Measurements from ENCODE around the gene SLC36A3.

Gene SLC36A3

GRCh38 chr5:151298063-151298855, 5.3 kb downstream of the SLC36A3 start:
- no peak for DNase-seq (ENCODE audit: low spot score)

GRCh38 chr5:151296974-151297373, 6.6 kb downstream of the SLC36A3 start:
- no peak for DNase-seq (ENCODE audit: low spot score)

- no peak for DNase-seq (ENCODE audit: low spot score)
Measured at GRCh38 chr5:151296478-151296830, 7.1 kb downstream of the SLC36A3 start.

- no peak for DNase-seq (ENCODE audit: low spot score)
Measured at GRCh38 chr5:151295791-151296477, 7.6 kb downstream of the SLC36A3 start.

- no peak for DNase-seq (ENCODE audit: low spot score)
Measured at GRCh38 chr5:151295138-151295537, 8.4 kb downstream of the SLC36A3 start.

GRCh38 chr5:151293624-151294023, 9.9 kb downstream of the SLC36A3 start:
- no peak for DNase-seq (ENCODE audit: low spot score)

- no peak for DNase-seq (ENCODE audit: low spot score)
Measured at GRCh38 chr5:151288180-151288579, 15.4 kb downstream of the SLC36A3 start.

- no peak for DNase-seq (ENCODE audit: low spot score)
Measured at GRCh38 chr5:151286246-151286645, 17.3 kb downstream of the SLC36A3 start.

- no peak for DNase-seq (ENCODE audit: low spot score)
Measured at GRCh38 chr5:151285683-151286082, 17.9 kb downstream of the SLC36A3 start.

- DNase-seq (ENCODE audit: low spot score), result no peak
Measured at GRCh38 chr5:151284392-151284967, 19.1 kb downstream of the SLC36A3 start.

- DNase-seq (ENCODE audit: low spot score), result no peak
Measured at GRCh38 chr5:151283120-151283825, 20.3 kb downstream of the SLC36A3 start.

GRCh38 chr5:151281001-151281639, 22.4 kb downstream of the SLC36A3 start:
- no peak for DNase-seq (ENCODE audit: low spot score)

- no peak for DNase-seq (ENCODE audit: low spot score)
Measured at GRCh38 chr5:151280443-151280842, 23.1 kb downstream of the SLC36A3 start.

GRCh38 chr5:151278845-151279244, 24.7 kb downstream of the SLC36A3 start:
- DNase-seq (ENCODE audit: low spot score), result no peak

GRCh38 chr5:151275803-151276202, 27.8 kb downstream of the SLC36A3 start:
- DNase-seq (ENCODE audit: low spot score), result no peak

GRCh38 chr5:151274666-151275065, 28.9 kb downstream of the SLC36A3 start:
- DNase-seq (ENCODE audit: low spot score), result no peak

- DNase-seq (ENCODE audit: low spot score), result no peak
Measured at GRCh38 chr5:151271336-151271735, 32.2 kb downstream of the SLC36A3 start.

GRCh38 chr5:151270599-151270998, 33.0 kb downstream of the SLC36A3 start:
- no peak for DNase-seq (ENCODE audit: low spot score)

GRCh38 chr5:151267491-151268260, 35.9 kb downstream of the SLC36A3 start:
- DNase-seq (ENCODE audit: low spot score), result no peak

GRCh38 chr5:151264113-151264512, 39.5 kb downstream of the SLC36A3 start:
- DNase-seq (ENCODE audit: low spot score), result no peak

GRCh38 chr5:151262532-151262931, 41.0 kb downstream of the SLC36A3 start:
- DNase-seq (ENCODE audit: low spot score), result no peak

All from hematopoietic multipotent progenitor cell treated with erythropoietin and hydrocortisone succinate and interleukin-3 and kit ligand, for 17 days (in vitro differentiated cells).